Measurements from ENCODE around the gene RPS6KA2.
A peak's percentile ranks its signal among the peaks of the same experiment; 100 is the strongest.

- peak in 1 of 4 donors; percentile 1 for TF ChIP-seq POLR2A (IDR thresholded peaks at IDR 0.05)
- TF ChIP-seq, protein P1, sequence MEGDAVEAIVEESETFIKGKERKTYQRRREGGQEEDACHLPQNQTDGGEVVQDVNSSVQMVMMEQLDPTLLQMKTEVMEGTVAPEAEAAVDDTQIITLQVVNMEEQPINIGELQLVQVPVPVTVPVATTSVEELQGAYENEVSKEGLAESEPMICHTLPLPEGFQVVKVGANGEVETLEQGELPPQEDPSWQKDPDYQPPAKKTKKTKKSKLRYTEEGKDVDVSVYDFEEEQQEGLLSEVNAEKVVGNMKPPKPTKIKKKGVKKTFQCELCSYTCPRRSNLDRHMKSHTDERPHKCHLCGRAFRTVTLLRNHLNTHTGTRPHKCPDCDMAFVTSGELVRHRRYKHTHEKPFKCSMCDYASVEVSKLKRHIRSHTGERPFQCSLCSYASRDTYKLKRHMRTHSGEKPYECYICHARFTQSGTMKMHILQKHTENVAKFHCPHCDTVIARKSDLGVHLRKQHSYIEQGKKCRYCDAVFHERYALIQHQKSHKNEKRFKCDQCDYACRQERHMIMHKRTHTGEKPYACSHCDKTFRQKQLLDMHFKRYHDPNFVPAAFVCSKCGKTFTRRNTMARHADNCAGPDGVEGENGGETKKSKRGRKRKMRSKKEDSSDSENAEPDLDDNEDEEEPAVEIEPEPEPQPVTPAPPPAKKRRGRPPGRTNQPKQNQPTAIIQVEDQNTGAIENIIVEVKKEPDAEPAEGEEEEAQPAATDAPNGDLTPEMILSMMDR (IDR thresholded peaks at IDR 0.05), result no peak
Measured at GRCh38 chr6:166541366-166541765, 85.7 kb downstream of the RPS6KA2 start.
